Natural killer cell (primary cell): Measurements from ENCODE around the gene GPATCH3. TPM values are rescaled to one million over a fixed set of nuclear protein-coding genes. Genes with fewer than 3 reads are reported as not detected.

Experiments
- ATAC-seq, 3 donors: fragments of 150-1000 bp in 2 of 3; fragments of 200-7000 bp in 1 of 3; cut with Tn5 transposase; 1 replicate in 1 of 3; 2 replicates in 2 of 3; pipeline ENCODE4 v1.10.0; 2021; ENCODE audit warnings: mild to moderate bottlenecking in 2 of 3, moderate library complexity in 2 of 3
- DNase-seq, 2 donors: peaks; one replicate each; pipeline versions ENCODE4 v3.0.0 to v3.0.0-alpha.2; 2013 to 2021; ENCODE audit warnings: mixed read lengths in 1 of 2
- H3K27ac ChIP-seq: one replicate; pipeline ENCODE4 v1.5.1; 2013; ENCODE audit warnings: mild to moderate bottlenecking, low read length
- H3K27me3 ChIP-seq: one replicate; pipeline ENCODE4 v1.6.1; 2013; ENCODE audit warnings: low read length; ENCODE audit not compliant: control insufficient read depth, insufficient read depth
- H3K36me3 ChIP-seq: one replicate; pipeline ENCODE4 v1.6.1; 2013; ENCODE audit warnings: low read length; ENCODE audit not compliant: control insufficient read depth, insufficient read depth
- H3K4me1 ChIP-seq: one replicate; pipeline ENCODE4 v1.6.1; 2013; ENCODE audit warnings: low read length; ENCODE audit not compliant: control insufficient read depth, insufficient read depth
- H3K4me3 ChIP-seq: one replicate; pipeline ENCODE4 v1.5.1; 2013; ENCODE audit warnings: low read length
- H3K9me3 ChIP-seq: one replicate; pipeline ENCODE4 v1.6.1; 2013; ENCODE audit warnings: low read length; ENCODE audit not compliant: control insufficient read depth, insufficient read depth
- H3K27ac Mint-ChIP-seq, 2 donors: one replicate each; pipeline ENCODE4 v1.8.0; 2022; ENCODE audit warnings: mild to moderate bottlenecking in 2 of 2, mixed read lengths in 2 of 2, moderate library complexity in 1 of 2
- H3K27me3 Mint-ChIP-seq, 2 donors: one replicate each; pipeline ENCODE4 v1.8.0; 2022; ENCODE audit warnings: low read depth in 2 of 2, mixed read lengths in 2 of 2
- H3K36me3 Mint-ChIP-seq: one replicate; pipeline ENCODE4 v1.8.0; 2022; ENCODE audit warnings: mixed read lengths
- H3K4me1 Mint-ChIP-seq, 2 donors: one replicate each; pipeline ENCODE4 v1.8.0; 2022; ENCODE audit warnings: mixed read lengths in 2 of 2
- H3K4me3 Mint-ChIP-seq: one replicate; pipeline ENCODE4 v1.8.0; 2022; ENCODE audit warnings: mild to moderate bottlenecking, moderate library complexity, mixed read lengths
- H3K9me3 Mint-ChIP-seq, 2 donors: one replicate each; pipeline ENCODE4 v1.8.0; 2022; ENCODE audit warnings: mixed read lengths in 2 of 2
- WGBS: methylation state at CpG from one replicate; pipeline ENCODE4 v1.1.7; 2013; ENCODE audit warnings: missing lambda C conversion rate; ENCODE audit not compliant: insufficient coverage; 5-methylcytosine and 5-hydroxymethylcytosine counted together
- intact Hi-C: fragments of 100-400 bp; cut with micrococcal nuclease; formaldehyde crosslinking; loops from one replicate; pipeline ENCODE4 v1.14.2; 2022
- total RNA-seq, 4 donors: library from RNA; stranded (reverse); fragments of 120-200 nt in 1 of 4; gene quantifications; one replicate each; pipeline versions ENCODE4 v1.2.3 to v1.2.4, GENCODE V29; 2013 to 2022
- TF ChIP-seq, protein P1 (sequence below): fragments of 200-600 bp; IDR thresholded peaks from one replicate; pipeline ENCODE4 v1.8.0; 2022; ENCODE audit warnings: antibody characterized with exemption

Gene GPATCH3
- total RNA-seq, 3 donors from 2014 or later (not counting 1 experiment from before 2014, with no cell fraction given): 25.5 to 41.3 (median 34.6) TPM

DNA sequence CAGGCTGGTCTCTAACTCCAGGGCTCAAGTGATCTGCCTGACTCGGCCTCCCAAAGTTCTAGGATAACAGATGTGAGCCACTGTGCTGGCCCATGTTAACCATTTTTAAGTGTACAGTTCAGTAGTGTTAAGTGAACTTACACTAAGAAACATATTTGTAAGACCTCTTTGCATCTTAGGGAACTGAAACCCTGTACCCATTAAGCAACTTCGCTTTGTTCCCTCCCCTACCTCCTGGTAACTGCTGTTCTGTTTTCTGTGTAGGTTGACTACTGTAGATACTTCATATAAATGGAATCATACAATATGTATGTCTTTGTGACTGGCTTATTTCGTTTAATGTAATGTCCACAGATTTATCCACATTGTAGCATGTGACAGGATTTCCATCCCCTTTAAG, 32.3 kb upstream of the GPATCH3 start:
- DNase-seq (no peak), ATAC-seq (no peak)
- Mint-ChIP-seq H3K4me3 (no peak overlapping the region), H3K36me3 (no peaks in the 10 kb centered on the region), H3K9me3 (no peaks in the 10 kb centered on the region), H3K27me3 (no peaks in the 10 kb centered on the region), H3K27ac (peak overlapping the region in 1 of 2 donors; percentile 36), H3K4me1 (peaks cover 4 to 7% of the 10 kb centered on the region in 2 donors)
- WGBS: 100% methylated on average over 1 of the region's 3 CpGs
- no peaks in the 10 kb centered on the region for H3K4me1 ChIP-seq
- intact Hi-C loops: no loop called here
- TF ChIP-seq, protein P1, sequence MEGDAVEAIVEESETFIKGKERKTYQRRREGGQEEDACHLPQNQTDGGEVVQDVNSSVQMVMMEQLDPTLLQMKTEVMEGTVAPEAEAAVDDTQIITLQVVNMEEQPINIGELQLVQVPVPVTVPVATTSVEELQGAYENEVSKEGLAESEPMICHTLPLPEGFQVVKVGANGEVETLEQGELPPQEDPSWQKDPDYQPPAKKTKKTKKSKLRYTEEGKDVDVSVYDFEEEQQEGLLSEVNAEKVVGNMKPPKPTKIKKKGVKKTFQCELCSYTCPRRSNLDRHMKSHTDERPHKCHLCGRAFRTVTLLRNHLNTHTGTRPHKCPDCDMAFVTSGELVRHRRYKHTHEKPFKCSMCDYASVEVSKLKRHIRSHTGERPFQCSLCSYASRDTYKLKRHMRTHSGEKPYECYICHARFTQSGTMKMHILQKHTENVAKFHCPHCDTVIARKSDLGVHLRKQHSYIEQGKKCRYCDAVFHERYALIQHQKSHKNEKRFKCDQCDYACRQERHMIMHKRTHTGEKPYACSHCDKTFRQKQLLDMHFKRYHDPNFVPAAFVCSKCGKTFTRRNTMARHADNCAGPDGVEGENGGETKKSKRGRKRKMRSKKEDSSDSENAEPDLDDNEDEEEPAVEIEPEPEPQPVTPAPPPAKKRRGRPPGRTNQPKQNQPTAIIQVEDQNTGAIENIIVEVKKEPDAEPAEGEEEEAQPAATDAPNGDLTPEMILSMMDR: no peak
- H3K27me3 ChIP-seq: no peaks in the 10 kb centered on the region
- H3K4me3 ChIP-seq: no peak overlapping the region
- H3K36me3 ChIP-seq: peaks cover 31% of the 10 kb centered on the region
- no peak overlapping the region for H3K27ac ChIP-seq
- no peaks in the 10 kb centered on the region for H3K9me3 ChIP-seq

DNA sequence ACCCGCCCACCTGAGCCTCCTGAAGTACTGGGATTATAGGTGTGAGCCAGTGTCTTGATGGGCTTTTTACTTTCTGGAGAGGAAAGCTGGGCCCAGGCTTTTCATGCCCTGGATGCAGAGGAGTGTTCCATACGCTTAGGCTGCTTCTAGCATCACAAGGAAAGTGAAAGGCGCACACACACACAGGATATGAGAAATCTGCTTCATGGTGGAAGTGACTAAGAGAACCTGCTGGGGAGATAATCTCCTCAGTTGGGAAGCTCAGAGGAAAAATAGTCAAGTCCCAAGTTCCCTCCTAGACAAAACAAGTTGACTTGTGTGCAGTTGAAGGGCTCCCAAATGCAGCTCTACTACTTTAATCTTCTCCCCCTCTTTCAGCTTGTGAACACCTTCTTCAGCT, 23.4 kb upstream of the GPATCH3 start:
- no peaks in the 10 kb centered on the region for H3K9me3 Mint-ChIP-seq
- H3K36me3 Mint-ChIP-seq: no peaks in the 10 kb centered on the region
- WGBS: 95% methylated on average over 3 of the region's 3 CpGs
- Histone ChIP-seq H3K36me3 (peaks cover 29% of the 10 kb centered on the region), H3K4me3 (no peak overlapping the region), H3K4me1 (peaks cover 18% of the 10 kb centered on the region), H3K9me3 (no peaks in the 10 kb centered on the region), H3K27ac (no peak overlapping the region), H3K27me3 (no peaks in the 10 kb centered on the region)
- H3K27ac Mint-ChIP-seq: peak overlapping the region; percentile 93 to 97
- no peaks in the 10 kb centered on the region for H3K27me3 Mint-ChIP-seq
- TF ChIP-seq, protein P1: no peak
- H3K4me3 Mint-ChIP-seq: peak overlapping the region; percentile 97
- intact Hi-C loops: no loop called here
- peaks cover 39 to 41% of the 10 kb centered on the region in 2 donors for H3K4me1 Mint-ChIP-seq
- no peak for ATAC-seq
- DNase-seq: no peak

DNA sequence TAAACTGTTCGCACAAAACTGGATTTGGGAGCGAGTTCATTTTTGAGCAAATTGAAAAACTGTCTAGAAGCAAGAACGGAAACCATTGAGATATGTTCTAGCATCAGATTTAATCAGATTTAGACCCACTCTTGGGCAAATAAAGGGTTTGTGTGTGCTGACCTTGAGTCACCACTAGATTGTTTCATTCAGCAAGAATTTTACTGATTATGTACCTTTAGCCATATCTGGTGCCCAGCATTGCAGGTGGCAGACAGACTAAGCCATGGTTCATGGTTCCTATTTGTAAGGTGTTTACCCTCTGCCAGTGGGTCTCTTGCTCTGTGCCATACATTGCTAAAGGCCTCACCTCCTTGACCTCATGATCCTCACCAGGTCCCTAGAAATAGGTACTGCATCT, 22.6 kb upstream of the GPATCH3 start:
- Mint-ChIP-seq H3K27me3 (no peaks in the 10 kb centered on the region), H3K27ac (peak overlapping the region; percentile 93 to 97), H3K36me3 (no peaks in the 10 kb centered on the region), H3K4me1 (peaks cover 35 to 39% of the 10 kb centered on the region in 2 donors), H3K9me3 (no peaks in the 10 kb centered on the region), H3K4me3 (peak overlapping the region; percentile 97)
- Histone ChIP-seq H3K36me3 (peaks cover 22% of the 10 kb centered on the region), H3K27me3 (no peaks in the 10 kb centered on the region), H3K9me3 (no peaks in the 10 kb centered on the region), H3K4me1 (peaks cover 18% of the 10 kb centered on the region), H3K4me3 (no peak overlapping the region), H3K27ac (no peak overlapping the region)
- intact Hi-C loops: no loop called here
- WGBS: 97% methylated on average over 3 of the region's 3 CpGs
- TF ChIP-seq, protein P1: no peak
- DNase-seq (no peak), ATAC-seq (no peak)

DNA sequence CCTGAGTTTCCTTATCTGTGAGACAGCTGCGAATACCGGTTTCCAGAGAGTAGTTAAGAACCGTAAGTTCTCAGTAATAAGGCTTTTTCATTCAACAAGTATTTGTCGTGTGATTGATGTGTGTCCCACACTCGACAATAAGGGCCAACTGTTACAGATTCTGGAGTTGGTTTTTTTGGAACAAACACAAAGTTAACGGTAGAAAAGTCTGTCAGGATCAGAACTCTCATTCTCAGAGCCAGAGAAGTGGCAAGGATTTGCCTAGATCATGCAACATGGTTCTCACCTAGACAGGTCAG, 22.1 kb upstream of the GPATCH3 start:
- H3K4me1 ChIP-seq: peaks cover 18% of the 10 kb centered on the region
- Mint-ChIP-seq H3K4me1 (peaks cover 34 to 39% of the 10 kb centered on the region in 2 donors), H3K27me3 (no peaks in the 10 kb centered on the region), H3K36me3 (no peaks in the 10 kb centered on the region), H3K4me3 (peak overlapping the region; percentile 97), H3K27ac (peak overlapping the region; percentile 93 to 97), H3K9me3 (no peaks in the 10 kb centered on the region)
- TF ChIP-seq, protein P1: no peak
- 49% methylated on average over 6 of the region's 6 CpGs for WGBS
- no peaks in the 10 kb centered on the region for H3K27me3 ChIP-seq
- H3K36me3 ChIP-seq: peaks cover 19% of the 10 kb centered on the region
- H3K4me3 ChIP-seq: peak overlapping the region; percentile 69
- no peak for DNase-seq
- no peaks in the 10 kb centered on the region for H3K9me3 ChIP-seq
- peak overlapping the region; percentile 84 for H3K27ac ChIP-seq
- ATAC-seq: no peak
- intact Hi-C loops: no loop called here
